Measurements from ENCODE around the gene TPSB2.
"Not testable (repeated sequence)": the region's sequence is repeated elsewhere in the genome, so short reads cannot be mapped to it uniquely, and the experiment has no call there.

- not testable (repeated sequence) for TF ChIP-seq CTCF (IDR thresholded peaks at IDR 0.05; ENCODE audit: low read depth, low read length, poor library complexity, severe bottlenecking); EZH2phosphoT487 (IDR thresholded peaks at IDR 0.05; ENCODE audit: borderline replicate concordance, low read length)
These were observed 26.4 kb upstream of the TPSB2 start for GRCh38 chr16:1256296-1256873.

Measured in DOHH2 (cell line).